Skeletal muscle satellite cell (primary cell): ENCODE measurements around the gene RER1.
A peak's percentile ranks its signal among the peaks of the same experiment; 100 is the strongest.

Experiments
- H3K27me3 ChIP-seq: 2 replicates; pipeline ENCODE4 v1.7.0; 2013; ENCODE audit warnings: low read length; ENCODE audit not compliant: control insufficient read depth, insufficient read depth
- H3K36me3 ChIP-seq: 2 replicates; pipeline ENCODE4 v1.7.0; 2013; ENCODE audit warnings: mild to moderate bottlenecking, control low read depth, low read length; ENCODE audit not compliant: insufficient read depth
- H3K4me1 ChIP-seq: 2 replicates; pipeline ENCODE4 v1.7.0; 2013; ENCODE audit warnings: low read length; ENCODE audit not compliant: control insufficient read depth, insufficient read depth
- H3K4me2 ChIP-seq: 2 replicates; pipeline ENCODE4 v1.7.0; 2013; ENCODE audit warnings: mild to moderate bottlenecking, low read length
- H3K4me3 ChIP-seq: 2 replicates; pipeline ENCODE4 v1.7.0; 2013; ENCODE audit warnings: low read length
- H3K9ac ChIP-seq: 2 replicates; pipeline ENCODE4 v1.7.0; 2013; ENCODE audit warnings: mild to moderate bottlenecking, low read depth, low read length, moderate library complexity
- H3K9me3 ChIP-seq: replicated peaks from 2 replicates; pipeline ENCODE4 v1.7.0; 2013; ENCODE audit warnings: mild to moderate bottlenecking, control low read depth, low read length

RER1 gene

DNA sequence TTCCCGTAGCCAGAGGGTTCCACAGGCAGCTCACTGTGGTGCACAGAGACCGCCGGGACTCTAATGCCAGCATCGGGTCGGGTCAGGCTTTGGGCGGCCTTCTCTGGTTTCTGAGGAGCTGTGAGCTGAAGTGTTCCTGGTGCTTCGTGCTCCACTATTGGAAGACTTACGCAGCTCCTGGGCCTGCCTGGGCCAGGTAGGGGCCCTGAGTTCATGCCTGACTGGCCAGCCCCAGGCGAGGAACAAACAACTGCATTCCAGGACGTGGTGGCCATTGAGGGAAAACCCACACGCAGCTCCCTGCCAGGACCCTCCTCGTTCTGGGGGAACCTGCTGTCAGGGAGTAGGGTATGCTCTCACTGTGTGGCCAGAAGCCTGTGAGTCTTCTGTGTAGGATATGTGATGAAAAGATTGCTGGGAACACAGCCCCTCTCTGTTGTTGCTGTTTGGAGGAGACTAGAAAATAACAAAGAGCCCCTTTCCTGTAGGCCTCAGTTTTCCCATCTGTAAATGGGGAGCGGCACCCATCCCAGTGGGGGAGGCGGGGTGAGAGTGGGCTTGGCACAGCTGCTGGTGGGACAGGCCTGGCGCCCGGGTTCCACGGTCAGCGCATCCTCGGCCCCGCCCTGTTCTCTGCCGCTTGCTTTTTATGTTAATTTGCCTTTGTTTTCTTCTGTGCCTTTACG is 8.4 kb downstream of the RER1 start:
- no peak overlapping the region for H3K9ac ChIP-seq
- H3K4me1 ChIP-seq: peaks cover 4% of the 10 kb centered on the region
- H3K4me3 ChIP-seq: no peak overlapping the region
- H3K9me3 ChIP-seq: no peaks in the 10 kb centered on the region
- no peaks in the 10 kb centered on the region for H3K27me3 ChIP-seq
- no peak overlapping the region for H3K4me2 ChIP-seq
- H3K36me3 ChIP-seq: peaks cover 91% of the 10 kb centered on the region

- no peaks in the 10 kb centered on the region for H3K27me3 ChIP-seq
- no peak overlapping the region for H3K9ac ChIP-seq
- no peak overlapping the region for H3K4me2 ChIP-seq
- no peak overlapping the region for H3K4me3 ChIP-seq
- peaks cover 91% of the 10 kb centered on the region for H3K36me3 ChIP-seq
- peaks cover 9% of the 10 kb centered on the region for H3K4me1 ChIP-seq
- H3K9me3 ChIP-seq: no peaks in the 10 kb centered on the region
These were observed 8.9 kb downstream of the RER1 start for GRCh38 chr1:2400576-2400909.

DNA sequence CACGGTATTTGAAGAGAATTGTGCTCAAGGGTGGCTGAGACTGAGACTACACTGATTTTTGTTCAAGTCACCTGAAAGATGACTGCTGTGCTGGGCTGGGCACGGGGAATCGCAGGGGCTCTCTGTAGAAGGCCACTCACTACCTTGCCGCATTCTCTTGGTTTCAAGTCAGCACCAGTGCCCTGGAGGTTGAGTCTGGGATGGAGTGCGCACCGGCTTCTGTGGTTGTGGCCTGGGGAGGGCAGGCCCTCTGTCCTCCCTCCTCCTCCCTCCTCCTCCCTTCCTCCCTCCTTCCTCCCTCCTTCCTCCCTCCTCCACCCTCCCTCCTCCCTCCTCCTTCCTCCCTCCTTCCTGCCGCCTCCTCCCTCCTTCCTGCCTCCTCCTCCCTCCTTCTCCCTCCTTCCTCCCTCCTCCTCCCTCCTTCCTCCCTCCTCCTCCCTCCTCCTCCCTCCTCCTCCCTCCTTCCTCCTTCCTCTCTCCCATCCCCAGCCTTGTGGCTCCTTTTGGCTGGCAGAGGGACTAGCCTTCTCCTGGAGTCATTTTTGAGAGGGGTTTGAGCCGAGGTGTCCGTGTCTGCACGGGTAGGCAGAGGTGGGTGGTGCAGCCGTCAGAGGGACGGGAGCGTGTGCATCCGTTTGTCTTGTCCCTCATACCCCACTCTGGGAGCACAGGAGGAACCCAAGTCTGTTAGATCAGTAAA is 9.5 kb downstream of the RER1 start:
- Histone ChIP-seq H3K4me1 (peaks cover 14% of the 10 kb centered on the region), H3K4me2 (no peak overlapping the region), H3K4me3 (no peak overlapping the region), H3K9ac (no peak overlapping the region), H3K36me3 (peaks cover 89% of the 10 kb centered on the region), H3K27me3 (no peaks in the 10 kb centered on the region), H3K9me3 (no peaks in the 10 kb centered on the region)

- Histone ChIP-seq H3K4me3 (no peak overlapping the region), H3K4me2 (no peak overlapping the region), H3K4me1 (peaks cover 18% of the 10 kb centered on the region), H3K9ac (no peak overlapping the region), H3K27me3 (no peaks in the 10 kb centered on the region), H3K36me3 (peaks cover 89% of the 10 kb centered on the region), H3K9me3 (no peaks in the 10 kb centered on the region)
These were observed 10.8 kb downstream of the RER1 start for GRCh38 chr1:2402420-2402819.

DNA sequence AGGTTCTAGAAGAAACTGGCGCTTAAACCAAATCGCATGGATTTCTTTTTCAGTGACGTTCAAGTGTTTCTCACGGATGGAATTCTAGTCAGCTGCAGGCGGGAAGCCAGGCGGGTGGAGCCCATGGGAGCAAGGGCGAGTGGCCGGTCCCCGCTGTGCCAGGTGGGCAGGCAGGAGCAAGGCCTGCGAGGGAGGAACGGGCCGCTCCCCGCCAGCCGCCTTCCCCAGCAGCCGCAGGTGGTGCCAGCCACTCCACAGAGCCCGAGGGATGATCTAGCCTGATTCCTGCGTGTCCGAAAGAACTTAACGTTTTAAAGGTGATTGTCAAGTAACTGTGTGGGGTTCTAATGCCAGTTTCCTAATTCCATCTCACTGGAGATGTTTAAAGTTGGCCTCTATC is 11.6 kb downstream of the RER1 start:
- Histone ChIP-seq H3K4me1 (peaks cover 18% of the 10 kb centered on the region), H3K4me2 (no peak overlapping the region), H3K27me3 (no peaks in the 10 kb centered on the region), H3K9me3 (no peaks in the 10 kb centered on the region), H3K36me3 (peaks cover 85% of the 10 kb centered on the region), H3K4me3 (no peak overlapping the region), H3K9ac (no peak overlapping the region)

DNA sequence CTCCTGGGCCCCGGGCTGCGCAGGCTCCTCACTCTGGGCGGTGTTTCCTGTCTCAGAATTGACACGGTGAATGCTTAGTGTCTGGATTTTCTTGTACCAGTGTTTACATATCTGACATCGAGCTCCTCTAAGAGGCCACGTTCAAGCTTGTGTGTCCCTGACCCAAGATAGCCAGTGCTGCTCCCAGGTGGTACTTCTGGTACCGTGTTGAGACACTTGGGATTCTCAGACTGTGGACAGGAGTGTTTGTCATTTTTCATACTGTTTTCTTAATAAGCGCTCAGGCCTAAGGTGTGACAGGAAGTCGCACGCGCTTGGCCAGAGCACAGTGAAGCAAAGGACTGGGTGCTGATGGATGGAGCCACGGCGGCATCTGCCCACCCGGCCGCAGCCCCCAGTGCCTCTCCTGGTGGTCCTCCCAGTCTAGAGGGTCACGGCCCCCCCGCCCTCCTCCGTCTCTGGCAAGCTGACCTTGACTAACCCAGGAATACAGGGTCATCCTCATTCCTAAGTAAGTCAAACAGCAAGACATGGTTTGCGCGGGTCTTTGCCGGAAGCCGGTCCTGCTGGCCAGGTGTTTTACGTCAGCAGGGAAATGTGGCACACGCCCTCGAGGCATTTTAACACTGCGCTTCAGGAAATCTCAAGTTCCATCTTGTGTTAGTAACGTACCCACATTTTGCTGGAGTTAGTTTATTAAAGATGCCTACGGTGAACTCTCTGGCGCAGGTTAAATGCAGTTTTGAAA is 12.7 kb downstream of the RER1 start:
- no peak overlapping the region for H3K4me2 ChIP-seq
- H3K27me3 ChIP-seq: no peaks in the 10 kb centered on the region
- peaks cover 78% of the 10 kb centered on the region for H3K36me3 ChIP-seq
- H3K4me1 ChIP-seq: peaks cover 18% of the 10 kb centered on the region
- H3K9ac ChIP-seq: no peak overlapping the region
- H3K9me3 ChIP-seq: no peaks in the 10 kb centered on the region
- H3K4me3 ChIP-seq: no peak overlapping the region

DNA sequence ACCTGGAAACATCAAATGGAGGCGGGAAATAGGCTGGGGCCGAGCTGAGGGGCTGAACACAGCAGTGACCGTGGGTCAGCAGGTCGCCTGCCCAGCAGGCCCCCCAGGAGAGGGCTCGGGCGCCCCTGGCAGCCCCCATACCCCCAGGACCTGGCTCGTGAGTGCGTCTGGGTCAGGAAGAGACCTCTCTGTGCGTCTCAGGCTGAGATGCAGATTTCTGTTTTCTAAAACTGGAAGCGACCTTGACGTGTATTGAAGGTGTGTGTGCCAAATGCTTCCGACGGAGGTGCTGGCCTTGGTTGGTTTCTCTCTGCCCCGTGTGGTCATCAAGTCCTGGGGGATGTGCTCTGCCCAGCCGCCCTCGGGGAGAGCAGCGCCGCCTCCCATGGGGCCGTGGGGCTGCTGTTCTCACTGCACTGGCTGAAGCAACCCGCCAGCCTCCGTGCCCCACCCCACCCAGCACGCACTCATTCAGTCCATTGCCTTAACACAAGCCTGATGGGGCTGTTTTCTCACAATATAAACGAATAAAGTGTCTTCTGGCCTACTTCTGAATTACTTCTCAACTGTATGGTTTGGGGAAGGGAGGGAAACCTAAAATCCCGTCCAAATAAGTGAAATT is 13.4 kb downstream of the RER1 start:
- peak overlapping the region; percentile 20 for H3K9ac ChIP-seq
- peaks cover 78% of the 10 kb centered on the region for H3K36me3 ChIP-seq
- no peaks in the 10 kb centered on the region for H3K27me3 ChIP-seq
- no peaks in the 10 kb centered on the region for H3K9me3 ChIP-seq
- H3K4me1 ChIP-seq: peaks cover 18% of the 10 kb centered on the region
- H3K4me3 ChIP-seq: no peak overlapping the region
- no peak overlapping the region for H3K4me2 ChIP-seq

DNA sequence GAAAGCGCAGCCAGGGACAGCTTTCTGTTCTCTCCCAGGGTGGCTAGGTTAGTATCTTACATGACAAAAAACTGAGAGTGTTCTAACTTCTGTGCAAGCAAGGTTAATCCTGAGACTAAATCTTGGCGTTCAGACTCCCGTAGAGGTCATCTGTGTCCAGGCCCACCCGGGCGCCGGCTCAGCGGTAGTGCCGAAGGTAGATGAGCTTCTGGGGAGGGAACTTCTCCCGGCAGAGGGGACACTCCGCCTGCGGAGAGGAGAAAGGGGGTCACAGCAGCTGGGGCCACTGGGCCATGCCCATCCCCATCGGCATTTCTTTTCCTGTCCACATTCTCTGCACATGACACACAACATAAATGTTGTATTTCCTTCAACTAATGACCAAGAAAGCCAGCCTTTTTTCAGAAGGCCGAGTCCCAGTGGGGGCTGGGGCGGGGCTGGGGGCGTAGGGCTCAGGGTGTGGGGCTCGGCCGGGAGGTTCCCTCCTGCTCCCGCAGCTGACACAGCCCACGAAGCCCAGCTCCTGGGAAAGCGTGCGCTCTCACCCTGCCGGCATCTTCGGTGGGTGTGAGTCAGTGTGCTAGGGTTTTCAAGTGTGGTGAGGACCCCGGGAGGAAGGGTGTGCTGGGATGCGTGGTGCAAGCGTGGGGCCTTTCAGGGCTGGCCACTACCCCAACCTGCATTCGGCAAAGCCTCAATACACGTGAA is 14.1 kb downstream of the RER1 start:
- H3K4me3 ChIP-seq: no peak overlapping the region
- H3K36me3 ChIP-seq: peaks cover 71% of the 10 kb centered on the region
- peaks cover 18% of the 10 kb centered on the region for H3K4me1 ChIP-seq
- no peaks in the 10 kb centered on the region for H3K9me3 ChIP-seq
- no peaks in the 10 kb centered on the region for H3K27me3 ChIP-seq
- peak overlapping the region; percentile 9 for H3K4me2 ChIP-seq
- H3K9ac ChIP-seq: peak overlapping the region; percentile 20

- no peak overlapping the region for H3K4me3 ChIP-seq
- H3K9me3 ChIP-seq: no peaks in the 10 kb centered on the region
- H3K36me3 ChIP-seq: peaks cover 66% of the 10 kb centered on the region
- no peak overlapping the region for H3K4me2 ChIP-seq
- peaks cover 21% of the 10 kb centered on the region for H3K4me1 ChIP-seq
- no peaks in the 10 kb centered on the region for H3K27me3 ChIP-seq
- H3K9ac ChIP-seq: no peak overlapping the region
These were observed 14.9 kb downstream of the RER1 start for GRCh38 chr1:2406451-2407041.

- H3K4me2 ChIP-seq: no peak overlapping the region
- H3K36me3 ChIP-seq: peaks cover 58% of the 10 kb centered on the region
- H3K27me3 ChIP-seq: no peaks in the 10 kb centered on the region
- no peak overlapping the region for H3K4me3 ChIP-seq
- H3K4me1 ChIP-seq: peaks cover 25% of the 10 kb centered on the region
- H3K9ac ChIP-seq: no peak overlapping the region
- H3K9me3 ChIP-seq: no peaks in the 10 kb centered on the region
These were observed 15.7 kb downstream of the RER1 start for GRCh38 chr1:2407166-2407990.
